G401.6 (cell line): ENCODE results near the gene OGA.

Experiments
- FAIRE-seq: peaks from 2 replicates; lab custom pipeline; 2012; peaks lifted over from hg19 to GRCh38; lab: Jason Lieb, UNC

The OGA gene

GRCh38 chr10:101818119-101818871, at the start of gene OGA:
Gene OGA (minus strand): TSS chr10:101818444. CDS start chr10:101818022, 422 bp downstream.
- peak; percentile 99 for FAIRE-seq

- FAIRE-seq, result no peak
These were observed 49.7 kb upstream of the OGA start for GRCh38 chr10:101867931-101868330.

- FAIRE-seq, result no peak
These were observed 41.3 kb upstream of the OGA start for GRCh38 chr10:101859530-101859929.

GRCh38 chr10:101858723-101859500, 40.7 kb upstream of the OGA start:
- FAIRE-seq, result no peak

GRCh38 chr10:101857802-101858476, 39.7 kb upstream of the OGA start:
- no peak for FAIRE-seq

GRCh38 chr10:101856626-101857025, 38.4 kb upstream of the OGA start:
- FAIRE-seq, result no peak

GRCh38 chr10:101851411-101852116, 33.3 kb upstream of the OGA start:
- FAIRE-seq, result no peak

GRCh38 chr10:101850749-101851148, 32.5 kb upstream of the OGA start:
- no peak for FAIRE-seq

- FAIRE-seq, result no peak
These were observed 30.7 kb upstream of the OGA start for GRCh38 chr10:101848894-101849351.

GRCh38 chr10:101848408-101848807, 30.2 kb upstream of the OGA start:
- FAIRE-seq, result no peak

- no peak for FAIRE-seq
These were observed 27.6 kb upstream of the OGA start for GRCh38 chr10:101845893-101846292.

GRCh38 chr10:101843032-101844021, 25.1 kb upstream of the OGA start, which contains the start of gene KCNIP2:
Gene KCNIP2 (minus strand): TSS chr10:101843800. CDS start chr10:101843568, 232 bp downstream.
- no peak for FAIRE-seq

GRCh38 chr10:101841826-101842225, 23.6 kb upstream of the OGA start:
- FAIRE-seq, result no peak

GRCh38 chr10:101840741-101841453, 22.7 kb upstream of the OGA start:
- FAIRE-seq, result peak; percentile 80

GRCh38 chr10:101840102-101840684, 21.9 kb upstream of the OGA start:
- FAIRE-seq, result no peak

GRCh38 chr10:101839416-101840063, 21.3 kb upstream of the OGA start:
- FAIRE-seq, result no peak

GRCh38 chr10:101839002-101839401, 20.8 kb upstream of the OGA start:
- FAIRE-seq, result no peak

- no peak for FAIRE-seq
These were observed 20.2 kb upstream of the OGA start for GRCh38 chr10:101838416-101838970.

- no peak for FAIRE-seq
These were observed 19.5 kb upstream of the OGA start for GRCh38 chr10:101837748-101838147.
